Measurements from ENCODE around the gene CAMK2B.

The CAMK2B gene

DNA sequence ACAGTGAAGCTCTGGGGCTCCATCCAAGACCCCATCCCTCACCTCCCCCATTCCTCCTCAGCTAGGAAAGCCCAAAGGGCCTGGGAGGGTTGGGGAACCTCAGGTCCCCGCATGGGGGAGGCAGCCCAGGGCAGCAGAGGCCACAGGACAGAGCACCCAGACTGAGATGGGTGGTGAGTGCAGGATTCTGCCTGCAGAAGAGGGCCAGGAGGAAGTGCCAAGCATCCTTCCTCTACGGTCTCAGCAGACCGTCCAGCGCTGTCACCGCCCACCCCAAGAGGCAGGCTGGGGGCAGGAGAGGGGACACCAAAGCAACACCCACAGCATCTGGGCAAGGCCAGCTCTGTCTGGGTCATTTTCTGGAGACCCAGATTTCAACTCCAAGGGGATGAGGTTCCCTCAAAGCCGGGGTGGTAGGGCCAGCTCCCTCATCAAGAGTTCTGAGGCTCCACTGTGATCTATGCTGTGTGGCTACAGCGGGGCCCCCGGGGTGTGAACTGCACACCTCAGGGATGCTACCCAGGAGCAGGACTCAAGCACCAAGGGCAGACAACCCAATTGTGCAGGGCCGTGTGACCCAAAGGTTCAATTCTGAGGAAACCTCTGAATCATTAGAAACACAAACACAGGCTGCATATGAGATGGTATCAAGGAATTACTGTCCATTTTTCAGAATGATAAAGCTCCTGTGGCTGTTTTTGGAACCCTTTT lies 46.8 kb downstream of the CAMK2B start:
- no peak overlapping the region for H3K27ac ChIP-seq (ENCODE audit: low read depth, low read length)
- H3K4me2 ChIP-seq (ENCODE audit: low read length): no peak overlapping the region
- no peaks in the 10 kb centered on the region for H3F3A ChIP-seq (ENCODE audit: control insufficient read depth, insufficient read depth)
- no peaks in the 10 kb centered on the region for H4K20me1 ChIP-seq (ENCODE audit: control insufficient read depth, insufficient read depth, low read depth, low read length)
- H3K36me3 ChIP-seq (ENCODE audit: control insufficient read depth, low read length): no peaks in the 10 kb centered on the region
- no peaks in the 10 kb centered on the region for H3K79me2 ChIP-seq (ENCODE audit: control insufficient read depth, low read length)
- H3K4me3 ChIP-seq (ENCODE audit: low read length): no peak overlapping the region
- H3K4me1 ChIP-seq (ENCODE audit: control insufficient read depth, low read length): no peaks in the 10 kb centered on the region
- H3K27me3 ChIP-seq (ENCODE audit: control insufficient read depth, low read length): peaks cover 4% of the 10 kb centered on the region; the same call in 1 of the 2 replicates
- H3K9me2 ChIP-seq (replicated peaks; ENCODE audit: control insufficient read depth, low read length): no peaks in the 10 kb centered on the region
- TF ChIP-seq, protein P1, sequence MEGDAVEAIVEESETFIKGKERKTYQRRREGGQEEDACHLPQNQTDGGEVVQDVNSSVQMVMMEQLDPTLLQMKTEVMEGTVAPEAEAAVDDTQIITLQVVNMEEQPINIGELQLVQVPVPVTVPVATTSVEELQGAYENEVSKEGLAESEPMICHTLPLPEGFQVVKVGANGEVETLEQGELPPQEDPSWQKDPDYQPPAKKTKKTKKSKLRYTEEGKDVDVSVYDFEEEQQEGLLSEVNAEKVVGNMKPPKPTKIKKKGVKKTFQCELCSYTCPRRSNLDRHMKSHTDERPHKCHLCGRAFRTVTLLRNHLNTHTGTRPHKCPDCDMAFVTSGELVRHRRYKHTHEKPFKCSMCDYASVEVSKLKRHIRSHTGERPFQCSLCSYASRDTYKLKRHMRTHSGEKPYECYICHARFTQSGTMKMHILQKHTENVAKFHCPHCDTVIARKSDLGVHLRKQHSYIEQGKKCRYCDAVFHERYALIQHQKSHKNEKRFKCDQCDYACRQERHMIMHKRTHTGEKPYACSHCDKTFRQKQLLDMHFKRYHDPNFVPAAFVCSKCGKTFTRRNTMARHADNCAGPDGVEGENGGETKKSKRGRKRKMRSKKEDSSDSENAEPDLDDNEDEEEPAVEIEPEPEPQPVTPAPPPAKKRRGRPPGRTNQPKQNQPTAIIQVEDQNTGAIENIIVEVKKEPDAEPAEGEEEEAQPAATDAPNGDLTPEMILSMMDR (IDR thresholded peaks at IDR 0.05; ENCODE audit: low read depth, low read length, poor library complexity, severe bottlenecking): no peak
- no peaks in the 10 kb centered on the region for H3K9me3 ChIP-seq (ENCODE audit: control insufficient read depth, insufficient read depth, low read length)

DNA sequence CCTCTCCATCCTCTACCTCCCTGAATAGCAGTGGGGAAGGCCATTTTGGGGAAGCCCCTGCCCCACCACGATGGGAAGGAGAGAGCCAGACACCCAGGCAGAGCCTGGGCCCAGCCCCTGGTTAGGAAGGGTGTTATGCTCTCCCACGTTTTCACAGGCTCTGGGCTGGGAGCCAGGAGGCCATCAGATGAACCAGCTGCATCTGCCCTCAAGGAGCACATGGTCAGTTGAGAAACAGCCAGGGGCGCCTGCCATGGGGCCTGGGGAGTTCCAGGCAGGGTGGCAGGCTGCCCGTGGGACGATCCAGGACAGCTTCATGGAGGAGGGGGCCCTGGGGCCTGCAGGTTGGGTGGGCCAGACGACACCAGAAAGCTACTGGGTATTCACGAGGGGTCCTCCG lies 47.5 kb downstream of the CAMK2B start:
- Histone ChIP-seq H3K4me1 (ENCODE audit: control insufficient read depth, low read length) (no peaks in the 10 kb centered on the region), H3K36me3 (ENCODE audit: control insufficient read depth, low read length) (no peaks in the 10 kb centered on the region)

DNA sequence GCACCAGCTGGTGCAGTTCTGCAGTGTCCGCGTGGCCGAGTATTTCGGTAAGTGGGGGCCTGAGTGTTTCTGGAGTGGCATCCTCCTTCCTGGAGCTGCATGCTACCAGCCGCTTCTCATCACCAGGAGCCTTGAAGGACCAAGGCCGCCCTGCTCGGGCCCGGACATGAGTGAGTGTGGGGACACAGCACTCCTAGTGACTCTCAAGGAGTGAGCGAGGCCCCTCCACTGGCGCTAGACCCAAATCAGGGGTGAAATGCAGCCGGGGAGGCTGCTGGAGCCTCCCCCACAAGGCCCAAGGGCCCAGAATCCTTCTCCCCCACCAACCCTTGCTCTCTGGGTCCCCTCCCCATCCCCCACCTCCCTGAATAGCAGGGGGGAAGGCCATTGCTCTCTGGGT lies 48.0 kb downstream of the CAMK2B start:
- Histone ChIP-seq H3K27me3 (ENCODE audit: control insufficient read depth, low read length) (peaks cover 4% of the 10 kb centered on the region; the same call in 1 of the 2 replicates), H3K9me3 (ENCODE audit: control insufficient read depth, insufficient read depth, low read length) (no peaks in the 10 kb centered on the region)
- TF ChIP-seq, protein P1 (IDR thresholded peaks at IDR 0.05; ENCODE audit: low read depth, low read length, poor library complexity, severe bottlenecking): no peak
- no peak for TF ChIP-seq EZH2phosphoT487 (IDR thresholded peaks at IDR 0.05; ENCODE audit: borderline replicate concordance, low read length)

More for the DNA sequence above, 47.5 kb downstream of the CAMK2B start:
- no peak overlapping the region for H3K4me2 ChIP-seq (ENCODE audit: low read length)
- H3K27me3 ChIP-seq (ENCODE audit: control insufficient read depth, low read length): peaks cover 4% of the 10 kb centered on the region; the same call in 1 of the 2 replicates
- no peak overlapping the region for H3K27ac ChIP-seq (ENCODE audit: low read depth, low read length)
- H3K79me2 ChIP-seq (ENCODE audit: control insufficient read depth, low read length): no peaks in the 10 kb centered on the region
- no peak overlapping the region for H3K4me3 ChIP-seq (ENCODE audit: low read length)
- no peaks in the 10 kb centered on the region for H3K9me3 ChIP-seq (ENCODE audit: control insufficient read depth, insufficient read depth, low read length)
- TF ChIP-seq, protein P1 (IDR thresholded peaks at IDR 0.05; ENCODE audit: low read depth, low read length, poor library complexity, severe bottlenecking): no peak
- TF ChIP-seq EZH2phosphoT487 (IDR thresholded peaks at IDR 0.05; ENCODE audit: borderline replicate concordance, low read length): no peak
- no peaks in the 10 kb centered on the region for H3F3A ChIP-seq (ENCODE audit: control insufficient read depth, insufficient read depth)
- H4K20me1 ChIP-seq (ENCODE audit: control insufficient read depth, insufficient read depth, low read depth, low read length): no peaks in the 10 kb centered on the region
- H3K9me2 ChIP-seq (replicated peaks; ENCODE audit: control insufficient read depth, low read length): no peaks in the 10 kb centered on the region

More for the DNA sequence above, 48.0 kb downstream of the CAMK2B start:
- Histone ChIP-seq H3K4me3 (ENCODE audit: low read length) (no peak overlapping the region), H3K4me2 (ENCODE audit: low read length) (no peak overlapping the region), H3K27ac (ENCODE audit: low read depth, low read length) (no peak overlapping the region), H3K79me2 (ENCODE audit: control insufficient read depth, low read length) (no peaks in the 10 kb centered on the region), H3F3A (ENCODE audit: control insufficient read depth, insufficient read depth) (no peaks in the 10 kb centered on the region), H3K36me3 (ENCODE audit: control insufficient read depth, low read length) (no peaks in the 10 kb centered on the region), H3K4me1 (ENCODE audit: control insufficient read depth, low read length) (no peaks in the 10 kb centered on the region), H3K9me2 (replicated peaks; ENCODE audit: control insufficient read depth, low read length) (no peaks in the 10 kb centered on the region), H4K20me1 (ENCODE audit: control insufficient read depth, insufficient read depth, low read depth, low read length) (no peaks in the 10 kb centered on the region)
